K562 (cell line): Measurements from ENCODE around the gene MYCBP. TPM values are rescaled to one million over a fixed set of nuclear protein-coding genes. Genes with fewer than 3 reads are reported as not detected.
A peak's percentile ranks its signal among the peaks of the same experiment; 100 is the strongest.

Experiments
- ATAC-seq: fragments of 200-7000 bp; cut with Tn5 transposase; 3 replicates; pipeline ENCODE4 v1.9.1; 2020; ENCODE audit warnings: moderate library complexity
- BruUV-seq: library from RNA; stranded (reverse); fragments of 400-500 nt; replicated peaks from 2 replicates; lab custom pipeline; 2021; lab: Mats Ljungman, UMichigan
- CTCF ChIA-PET: fragments of 300-600 bp; formaldehyde crosslinking; extraction: SDS; loops from one replicate; lab custom pipeline; 2021; ENCODE audit warnings: low intra/inter-chr PET ratio; lab: Yijun Ruan, JAX
- POLR2A ChIA-PET: fragments of 300-600, 350-650 bp; sonication (Branson Sonifier 250); formaldehyde crosslinking; extraction: SDS; loops from one replicate; lab custom pipeline; 2021; ENCODE audit warnings: antibody characterized with exemption, inconsistent platforms; lab: Yijun Ruan, JAX
- DNase-seq, 4 experiments: peaks; one replicate each; pipeline versions ENCODE4 v3.0.0 to v3.0.0-alpha.2; 2011 to 2018; ENCODE audit warnings: low spot score in 3 of 4, mixed read lengths in 3 of 4; ENCODE audit errors: extremely low read depth in 1 of 4
- FAIRE-seq: peaks from 2 replicates; lab custom pipeline; 2011; peaks lifted over from hg19 to GRCh38; lab: Jason Lieb, UNC
- H2AFZ ChIP-seq: 2 replicates; pipeline ENCODE4 v1.6.0; 2011; ENCODE audit warnings: low read depth, low read length, control low read depth, inconsistent platforms
- H3K27ac ChIP-seq: fragments of 200-600 bp; 3 replicates; pipeline ENCODE4 v1.8.0; 2011; ENCODE audit warnings: low read depth, mild to moderate bottlenecking, control low read depth, inconsistent platforms, low read length, moderate library complexity, mixed read lengths; ENCODE audit errors: extremely low read depth
- H3K27me3 ChIP-seq, 2 experiments: fragments of 300-600 bp in 1 of 2; 2 replicates in 1 of 2; 3 replicates in 1 of 2; pipeline versions ENCODE4 v1.6.0 to v1.8.0; 2011; ENCODE audit warnings: inconsistent platforms in 2 of 2, low read length in 2 of 2, mild to moderate bottlenecking in 1 of 2, mixed read lengths in 1 of 2, moderate library complexity in 1 of 2; ENCODE audit not compliant: control insufficient read depth in 2 of 2, insufficient read depth in 2 of 2
- H3K36me3 ChIP-seq: fragments of 300-600 bp; 3 replicates; pipeline ENCODE4 v1.8.0; 2011; ENCODE audit warnings: mild to moderate bottlenecking, low read length, inconsistent platforms; ENCODE audit not compliant: control insufficient read depth, insufficient read depth
- H3K4me1 ChIP-seq, 2 experiments: fragments of 200-600 bp in 1 of 2; replicated peaks in 1 of 2; 2 replicates in 1 of 2; 3 replicates in 1 of 2; pipeline versions ENCODE4 v1.5.1 to v1.8.0; 2011; ENCODE audit warnings: inconsistent platforms in 2 of 2, low read length in 2 of 2, mild to moderate bottlenecking in 1 of 2, mixed read lengths in 1 of 2, moderate library complexity in 1 of 2; ENCODE audit not compliant: control insufficient read depth in 2 of 2, insufficient read depth in 2 of 2
- H3K4me2 ChIP-seq: 2 replicates; pipeline ENCODE4 v1.6.1; 2011; ENCODE audit warnings: low read length, control low read depth, inconsistent platforms, mixed read lengths; ENCODE audit not compliant: insufficient read depth
- H3K4me3 ChIP-seq: fragments of 200-600 bp; sonication (generic), shearing (Covaris generic); 2 replicates; pipeline ENCODE4 v1.5.1; 2016; ENCODE audit warnings: control low read depth, inconsistent platforms
- H3K79me2 ChIP-seq: fragments of 200-600 bp; 3 replicates; pipeline ENCODE4 v1.8.0; 2011; ENCODE audit warnings: low read length, inconsistent platforms; ENCODE audit not compliant: control insufficient read depth, insufficient read depth
- H3K9ac ChIP-seq, 2 experiments: 2 replicates each; pipeline versions ENCODE4 v1.6.0 to v1.6.1; 2011; ENCODE audit warnings: low read depth in 2 of 2, low read length in 2 of 2, control low read depth in 1 of 2, inconsistent platforms in 1 of 2, mild to moderate bottlenecking in 1 of 2, mixed read lengths in 1 of 2; ENCODE audit not compliant: insufficient read depth in 1 of 2
- H3K9me1 ChIP-seq: one replicate; pipeline ENCODE4 v1.6.0; 2011; ENCODE audit warnings: inconsistent platforms, mild to moderate bottlenecking, low read length, moderate library complexity; ENCODE audit not compliant: control insufficient read depth, insufficient read depth
- H3K9me3 ChIP-seq: replicated peaks from 2 replicates; pipeline ENCODE4 v1.5.1; 2011; ENCODE audit warnings: low read depth, low read length, inconsistent platforms; ENCODE audit not compliant: control insufficient read depth, insufficient read depth
- H4K20me1 ChIP-seq: replicated peaks from 2 replicates; pipeline ENCODE4 v1.6.1; 2011; ENCODE audit warnings: low read length, inconsistent platforms, mixed read lengths; ENCODE audit not compliant: control insufficient read depth, insufficient read depth
- ADNP ChIP-seq: fragments of 200-800 bp; sonication (Bioruptor generic); IDR thresholded peaks from 2 replicates; pipeline ENCODE4 v1.6.1; 2016; ENCODE audit warnings: missing genetic modification characterization, missing compliant biosample characterization
- ARNT ChIP-seq, 2 experiments: fragments of 450-650 bp; IDR thresholded peaks; 2 replicates each; pipeline ENCODE4 v1.6.1; 2016; ENCODE audit warnings: mild to moderate bottlenecking in 1 of 2
- BCL6 ChIP-seq: fragments of 250-450 bp; sonication (Bioruptor Pico); IDR thresholded peaks from 2 replicates; pipeline ENCODE4 v1.4.0; 2020
- CREB1 ChIP-seq, 2 experiments: sonication (generic) in 1 of 2; formaldehyde crosslinking in 1 of 2; IDR thresholded peaks; 2 replicates each; pipeline versions ENCODE4 v1.6.1 to v1.8.0; 2012 to 2022; ENCODE audit warnings: inconsistent platforms in 1 of 2, mild to moderate bottlenecking in 1 of 2, missing genetic modification reagents in 1 of 2, moderate library complexity in 1 of 2
- FOXP1 ChIP-seq: sonication (generic); formaldehyde crosslinking; IDR thresholded peaks from 2 replicates; pipeline ENCODE4 v1.8.0; 2022; ENCODE audit warnings: mild to moderate bottlenecking, missing genetic modification reagents
- HCFC1 ChIP-seq: IDR thresholded peaks from 2 replicates; pipeline ENCODE4 v1.6.1; 2012; ENCODE audit warnings: low read depth, low read length, improper control_type of control experiment
- HMG20B ChIP-seq: fragments of 250-450 bp; sonication (Bioruptor Pico); IDR thresholded peaks from 2 replicates; pipeline ENCODE4 v1.5.0; 2021; ENCODE audit warnings: mild to moderate bottlenecking
- HOXB6 ChIP-seq: fragments of 250-450 bp; sonication (Bioruptor Pico); IDR thresholded peaks from 2 replicates; pipeline ENCODE4 v1.5.1; 2022; ENCODE audit warnings: mild to moderate bottlenecking, borderline replicate concordance
- NELFE ChIP-seq: IDR thresholded peaks from 2 replicates; pipeline ENCODE4 v1.6.1; 2011; ENCODE audit warnings: mild to moderate bottlenecking; ENCODE audit not compliant: insufficient read depth, insufficient read length
- RUNX1 ChIP-seq: sonication (generic); IDR thresholded peaks from 2 replicates; pipeline ENCODE4 v1.6.1; 2016; ENCODE audit warnings: antibody characterized with exemption, low read depth
- SIN3B ChIP-seq: fragments of 450-650 bp; IDR thresholded peaks from 2 replicates; pipeline ENCODE4 v1.6.1; 2017; ENCODE audit warnings: low read depth, mild to moderate bottlenecking, moderate library complexity
- STAT5B ChIP-seq: fragments of 250-450 bp; sonication (Bioruptor Pico); IDR thresholded peaks from 2 replicates; pipeline ENCODE4 v1.8.0; 2021; ENCODE audit warnings: mild to moderate bottlenecking, inconsistent platforms
- ZNF347 ChIP-seq: fragments of 450-650 bp; formaldehyde crosslinking; IDR thresholded peaks from 2 replicates; pipeline ENCODE4 v1.4.0; 2020; ENCODE audit warnings: low read depth, mild to moderate bottlenecking, moderate library complexity
- ZSCAN29 ChIP-seq: fragments of 450-650 bp; IDR thresholded peaks from 2 replicates; pipeline ENCODE4 v1.6.1; 2017
- WGBS: fragments of 100-300 bp; shearing (Covaris generic); methylation state at CpG from one replicate; pipeline ENCODE4 v1.1.6; 2016; ENCODE audit warnings: low coverage, mixed read lengths; ENCODE audit not compliant: insufficient coverage; ENCODE audit errors: missing lambda C conversion rate; 5-methylcytosine and 5-hydroxymethylcytosine counted together
- in situ Hi-C: fragments of 300-500 bp; cut with MboI; formaldehyde crosslinking; loops from 4 replicates; pipeline ENCODE4 v1.15.0; 2018; ENCODE audit warnings: inconsistent platforms, mixed read lengths
- intact Hi-C: fragments of 100-400 bp; cut with micrococcal nuclease; formaldehyde crosslinking; loops from 2 replicates; pipeline ENCODE4 v1.14.2; 2022
- polyA plus RNA-seq, 8 experiments: library from polyadenylated mRNA; depleted of rRNA in 4 of 8; stranded (reverse) in 5 of 8; unstranded in 3 of 8; fragments of >200 nt; fragmentation: Nextera tagmentation in 2 of 8; fragmentation: Illumina TruSeq in 1 of 8; extraction: Ambion mirVana in 2 of 8; extraction: Trizol in 1 of 8; gene quantifications; 2 replicates each; pipeline versions ENCODE4 v1.2.1 to v1.2.3, GENCODE V29; 2011 to 2014; ENCODE audit warnings: inconsistent platforms in 1 of 8, missing spikeins in 1 of 8
- total RNA-seq, 7 experiments: library from RNA; depleted of rRNA in 6 of 7; stranded (reverse); fragments of >200 nt in 6 of 7; fragmentation: Illumina TruSeq in 2 of 7; extraction: Trizol in 2 of 7; gene quantifications; 2 replicates each; pipeline versions ENCODE4 v1.2.1 to v1.2.3, GENCODE V29; 2011 to 2021; ENCODE audit warnings: low replicate concordance in 1 of 7
- TF ChIP-seq, protein P1 (sequence below): fragments of 450-650 bp; formaldehyde crosslinking; IDR thresholded peaks from 2 replicates; pipeline ENCODE4 v1.4.0; 2022; ENCODE audit warnings: mild to moderate bottlenecking, moderate library complexity
- TF ChIP-seq, protein P2 (sequence below): IDR thresholded peaks from 2 replicates; pipeline ENCODE4 v1.6.1; 2011; ENCODE audit warnings: borderline replicate concordance, low read depth, mild to moderate bottlenecking, moderate library complexity, low read length; ENCODE audit not compliant: insufficient read depth, poor library complexity, severe bottlenecking

The MYCBP gene
- total and polyA plus RNA-seq, 9 of the 15 experiments (the other 6 are each of a cell fraction or from before 2014, with no cell fraction given) = 32.3 to 253 (median 72.9) TPM

DNA sequence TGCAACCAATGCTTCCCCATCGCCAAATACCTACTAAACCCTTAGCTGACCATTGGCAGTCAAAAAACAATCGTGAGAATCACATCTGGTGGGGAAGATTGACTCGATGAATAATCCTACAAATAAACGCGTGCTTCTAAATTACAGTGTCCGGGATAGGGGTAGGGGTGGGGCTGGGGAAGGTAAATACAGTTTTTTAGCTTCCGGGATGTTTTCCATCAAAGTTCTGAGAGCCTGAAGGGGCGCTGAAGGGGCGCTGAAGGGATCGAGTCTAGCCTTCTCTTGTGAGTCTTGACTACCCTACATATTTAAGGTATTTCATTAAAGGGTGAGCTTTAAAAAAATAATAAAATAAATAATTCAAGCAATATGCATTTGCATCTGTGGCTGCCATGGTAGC is 54.1 kb downstream of the MYCBP start:
- FAIRE-seq (no peak), DNase-seq (no peak), ATAC-seq (no peak)
- Histone ChIP-seq H3K27me3 (no peaks in the 10 kb centered on the region; a peak in 1 of 5 replicates), H3K4me3 (no peak overlapping the region), H3K9me1 (no peaks in the 10 kb centered on the region), H3K36me3 (no peaks in the 10 kb centered on the region), H2AFZ (peak overlapping the region; percentile 95), H3K79me2 (no peaks in the 10 kb centered on the region), H3K9ac (no peak overlapping the region), H3K4me1 (peaks cover 30 to 32% of the 10 kb centered on the region in 2 experiments), H3K27ac (no peak overlapping the region), H3K9me3 (peaks cover 19% of the 10 kb centered on the region), H3K4me2 (no peak overlapping the region), H4K20me1 (no peaks in the 10 kb centered on the region)
- intact Hi-C loops (loop anchor here (5.0 to 10.0 kb wide), 2 partner anchors 74 to 97 kb away; no protein-coding TSS in a partner anchor), in situ Hi-C loops (loop anchor here (5.0 kb wide), 1 partner anchor 207 kb away; no protein-coding TSS in a partner anchor)
- ChIA-PET CTCF (interaction anchor here (2.1 kb wide), 1 partner anchor 211 kb away, joined by 9 read pairs; no protein-coding TSS in a partner anchor), POLR2A (interaction anchor here (0.8 kb wide), 1 partner anchor 13 kb away, joined by 3 read pairs; no protein-coding TSS in a partner anchor)
- no TSS peak for BruUV-seq
- 68% methylated on average over 10 of the region's 10 CpGs for WGBS
- TF ChIP-seq RUNX1 (no peak), CREB1 (IDR thresholded peaks at IDR 0.05) (no peak), CREB1 (CRISPR knock-in tag; IDR thresholded peaks at IDR 0.05) (no peak), NELFE (no peak), ZNF347 (CRISPR knock-in tag) (no peak), ARNT (IDR thresholded peaks at IDR 0.05) (no peak), BCL6 (CRISPR knock-in tag) (no peak), FOXP1 (no peak), SIN3B (no peak), ADNP (tag) (no peak), HMG20B (no peak), HCFC1 (no peak), ZSCAN29 (no peak), STAT5B (CRISPR knock-in tag) (no peak), HOXB6 (no peak)
- TF ChIP-seq, protein P1, sequence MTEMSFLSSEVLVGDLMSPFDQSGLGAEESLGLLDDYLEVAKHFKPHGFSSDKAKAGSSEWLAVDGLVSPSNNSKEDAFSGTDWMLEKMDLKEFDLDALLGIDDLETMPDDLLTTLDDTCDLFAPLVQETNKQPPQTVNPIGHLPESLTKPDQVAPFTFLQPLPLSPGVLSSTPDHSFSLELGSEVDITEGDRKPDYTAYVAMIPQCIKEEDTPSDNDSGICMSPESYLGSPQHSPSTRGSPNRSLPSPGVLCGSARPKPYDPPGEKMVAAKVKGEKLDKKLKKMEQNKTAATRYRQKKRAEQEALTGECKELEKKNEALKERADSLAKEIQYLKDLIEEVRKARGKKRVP (CRISPR knock-in tag) = no peak
- TF ChIP-seq, protein P2, sequence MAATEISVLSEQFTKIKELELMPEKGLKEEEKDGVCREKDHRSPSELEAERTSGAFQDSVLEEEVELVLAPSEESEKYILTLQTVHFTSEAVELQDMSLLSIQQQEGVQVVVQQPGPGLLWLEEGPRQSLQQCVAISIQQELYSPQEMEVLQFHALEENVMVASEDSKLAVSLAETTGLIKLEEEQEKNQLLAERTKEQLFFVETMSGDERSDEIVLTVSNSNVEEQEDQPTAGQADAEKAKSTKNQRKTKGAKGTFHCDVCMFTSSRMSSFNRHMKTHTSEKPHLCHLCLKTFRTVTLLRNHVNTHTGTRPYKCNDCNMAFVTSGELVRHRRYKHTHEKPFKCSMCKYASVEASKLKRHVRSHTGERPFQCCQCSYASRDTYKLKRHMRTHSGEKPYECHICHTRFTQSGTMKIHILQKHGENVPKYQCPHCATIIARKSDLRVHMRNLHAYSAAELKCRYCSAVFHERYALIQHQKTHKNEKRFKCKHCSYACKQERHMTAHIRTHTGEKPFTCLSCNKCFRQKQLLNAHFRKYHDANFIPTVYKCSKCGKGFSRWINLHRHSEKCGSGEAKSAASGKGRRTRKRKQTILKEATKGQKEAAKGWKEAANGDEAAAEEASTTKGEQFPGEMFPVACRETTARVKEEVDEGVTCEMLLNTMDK = no peak
